Uterus (tissue), 2 donors: ENCODE measurements around the gene PSME2.

ENCODE experiments used
- CTCF ChIP-seq, 4 experiments: fragments of 200-600 bp in 2 of 4; fragments of 450-650 bp in 2 of 4; sonication (generic) in 2 of 4; IDR thresholded peaks; one replicate each; pipeline ENCODE4 v1.5.1; 2016 to 2019; ENCODE audit warnings: antibody characterized with exemption in 4 of 4, mild to moderate bottlenecking in 2 of 4, moderate library complexity in 1 of 4
- POLR2A ChIP-seq, 2 donors: fragments of 450-650 bp; IDR thresholded peaks; one replicate each; pipeline ENCODE4 v1.6.1; 2016; ENCODE audit warnings: antibody characterized with exemption in 2 of 2, mild to moderate bottlenecking in 1 of 2, moderate library complexity in 1 of 2

- TF ChIP-seq CTCF (IDR thresholded peaks at IDR 0.05): no peak
- TF ChIP-seq POLR2A (IDR thresholded peaks at IDR 0.05): no peak
These were observed 30.2 kb upstream of the PSME2 start for GRCh38 chr14:24176599-24176998.
